ENCODE results near the gene EPS15.
"Not testable (repeated sequence)": the region's sequence is repeated elsewhere in the genome, so short reads cannot be mapped to it uniquely, and the experiment has no call there.

The EPS15 gene

DNA sequence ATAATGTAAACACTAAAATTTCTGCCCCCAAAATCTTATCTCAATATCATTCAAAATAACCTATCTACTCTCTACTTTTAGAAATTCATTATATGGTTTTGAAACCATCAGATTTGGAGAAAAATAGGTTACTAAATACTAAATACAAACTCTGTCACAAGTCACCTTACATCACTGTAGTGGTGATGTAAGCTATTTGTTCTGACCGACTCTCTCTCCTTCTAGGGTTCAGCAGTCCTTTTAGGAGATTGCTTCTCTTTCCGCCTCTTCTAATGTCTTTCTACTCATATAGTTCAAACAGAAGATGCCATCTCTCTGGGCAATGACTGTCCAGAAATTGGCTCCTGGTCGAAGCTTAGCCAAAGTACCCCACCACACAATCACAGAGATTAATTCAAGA, 93.1 kb downstream of the EPS15 start:
- no peak for DNase-seq (ENCODE audit: low read depth in 2 of 2)

GRCh38 chr1:51425273-51425672, 93.8 kb downstream of the EPS15 start:
- no peak for DNase-seq (ENCODE audit: low read depth in 2 of 2)

DNA sequence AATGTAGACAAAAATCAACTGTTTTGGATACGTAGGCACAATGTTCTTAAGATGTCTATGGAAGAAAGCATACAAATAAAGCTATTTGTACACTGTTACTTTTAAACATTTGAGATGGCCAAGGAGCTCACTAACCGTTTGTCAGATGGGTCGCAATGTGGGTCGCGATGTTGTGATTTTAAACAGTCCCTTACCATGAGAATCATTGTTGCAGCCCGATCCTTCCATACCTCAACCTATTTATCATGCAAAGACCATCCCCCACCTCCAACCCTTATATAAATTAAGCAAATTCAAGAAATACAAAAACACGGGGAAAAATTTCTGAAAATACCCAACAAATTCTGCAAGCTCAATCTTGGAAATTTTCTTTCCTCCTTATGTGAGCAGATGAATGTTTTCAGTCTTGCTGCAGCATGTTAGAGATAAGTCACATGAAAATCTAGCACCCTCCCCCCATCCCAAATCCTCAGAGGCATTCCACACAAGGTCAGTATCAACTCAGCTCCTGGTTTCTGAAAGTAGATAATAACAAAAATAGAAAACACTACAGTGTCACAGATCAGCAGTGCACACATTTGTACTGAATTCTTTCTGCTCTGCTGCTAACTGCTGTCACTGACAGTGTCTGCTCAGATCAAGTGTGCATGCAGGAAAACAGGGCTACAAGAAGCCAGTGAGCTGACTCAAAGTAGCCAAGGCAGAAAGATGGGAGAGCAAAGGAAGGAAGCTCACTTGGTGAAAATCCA, 95.8 kb downstream of the EPS15 start:
- no peak for DNase-seq (ENCODE audit: low read depth in 2 of 2)

GRCh38 chr1:51422367-51423072, 96.5 kb downstream of the EPS15 start:
- DNase-seq (ENCODE audit: low read depth in 2 of 2), result no peak

GRCh38 chr1:51421964-51422363, 97.1 kb downstream of the EPS15 start:
- no peak for DNase-seq (ENCODE audit: low read depth in 2 of 2)

DNA sequence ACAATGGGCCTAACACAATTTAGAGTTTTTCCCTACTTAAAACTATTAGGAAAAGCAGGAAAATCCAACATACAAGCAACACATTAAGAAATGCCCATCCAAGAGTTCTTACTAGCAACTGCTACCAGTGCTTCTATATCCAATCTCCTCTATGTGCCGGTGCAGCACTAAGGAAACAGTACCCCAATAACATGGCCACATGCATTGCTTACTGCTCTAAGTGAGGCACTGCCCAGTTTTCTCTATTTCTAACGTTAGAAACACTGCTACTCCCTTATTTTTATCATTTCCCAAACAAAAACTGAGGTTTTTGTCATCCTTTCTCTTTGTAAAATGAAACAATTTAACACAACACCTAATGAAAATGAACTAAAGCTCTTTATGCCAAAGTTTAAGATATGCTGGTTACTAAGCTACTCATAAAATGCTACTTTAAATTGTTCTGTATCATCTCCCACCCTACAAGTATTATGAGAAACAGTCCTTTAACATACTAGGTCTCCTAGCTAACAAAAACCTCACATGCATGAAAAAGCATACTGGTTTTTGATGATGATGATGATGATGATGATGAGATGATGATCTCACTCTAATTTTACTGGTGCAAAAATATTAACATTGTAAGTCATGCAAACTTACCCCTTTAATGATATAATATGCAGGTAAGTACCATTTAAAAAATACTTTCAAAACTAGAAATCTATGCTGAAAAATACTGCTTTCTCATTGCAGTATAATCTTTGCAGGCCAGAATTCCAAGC, 98.0 kb downstream of the EPS15 start:
- DNase-seq (ENCODE audit: low read depth in 2 of 2), result no peak

DNA sequence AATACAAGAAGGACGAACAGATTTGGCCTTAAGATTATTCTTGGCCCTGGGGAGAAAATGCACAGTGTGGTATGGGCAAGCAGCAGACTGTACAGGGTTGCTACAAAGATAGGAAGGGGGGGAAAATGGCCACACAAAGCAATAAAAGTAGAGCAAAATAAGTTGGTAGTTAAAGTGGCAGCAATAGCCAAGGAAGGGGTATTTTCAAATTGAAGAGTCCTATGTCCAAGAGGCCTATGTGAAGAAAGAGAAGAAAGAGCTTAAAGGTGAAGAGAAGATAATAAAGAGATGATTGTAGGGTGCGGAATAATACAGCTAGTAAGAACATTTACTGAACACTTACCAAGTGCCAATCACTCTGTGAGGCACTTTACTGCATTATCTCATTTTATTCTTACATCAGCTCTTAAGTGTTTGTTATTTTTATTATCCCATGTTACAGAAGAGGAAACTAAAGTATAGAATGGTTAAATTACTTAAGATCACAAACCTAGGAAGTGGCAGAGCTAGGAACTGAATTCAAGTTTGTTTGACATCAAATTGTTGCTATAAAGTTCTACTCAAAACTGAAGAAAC, 100.6 kb downstream of the EPS15 start:
- no peak for DNase-seq (ENCODE audit: low read depth in 2 of 2)

- DNase-seq (ENCODE audit: low read depth in 2 of 2), result no peak
Measured at GRCh38 chr1:51417496-51418383, 101.3 kb downstream of the EPS15 start.

DNA sequence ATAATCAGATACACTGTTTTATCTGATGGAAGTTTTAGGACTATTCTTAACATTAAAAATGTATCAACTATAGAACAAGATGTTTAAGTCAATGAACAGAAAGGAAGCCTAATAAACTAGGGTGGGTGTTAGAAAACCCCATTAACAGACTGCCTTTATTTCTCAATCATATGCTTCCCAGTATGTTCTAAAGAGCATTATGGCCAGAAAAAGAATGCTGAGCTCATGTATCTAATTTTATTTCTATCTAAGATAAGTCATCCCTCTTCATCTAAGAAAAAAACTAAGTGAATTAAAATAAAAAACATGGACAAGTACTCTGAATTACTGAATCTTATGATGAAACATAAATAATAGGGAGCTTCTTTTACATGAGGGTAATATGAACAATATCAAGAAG, 102.2 kb downstream of the EPS15 start:
- no peak for DNase-seq (ENCODE audit: low read depth in 2 of 2)

DNA sequence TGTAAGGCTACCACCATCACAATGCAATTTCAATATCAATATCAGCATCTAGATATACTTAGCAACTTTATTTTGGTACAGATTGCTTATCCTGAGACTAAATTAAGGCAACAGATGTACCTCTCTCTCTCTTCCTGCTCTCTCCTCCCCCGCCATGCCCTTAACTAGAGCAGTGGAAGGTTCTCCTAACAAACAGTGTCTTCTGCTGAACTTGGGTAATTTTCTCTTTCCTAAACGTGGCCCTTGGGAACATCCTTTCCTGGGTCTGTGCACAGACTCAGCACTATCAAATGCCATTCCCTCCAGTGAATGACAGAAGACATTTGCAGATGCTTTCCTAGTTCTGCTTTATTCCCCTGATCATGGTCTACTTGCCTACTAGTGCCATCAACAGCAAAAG, 103.1 kb downstream of the EPS15 start:
- DNase-seq (ENCODE audit: low read depth in 2 of 2), result no peak

DNA sequence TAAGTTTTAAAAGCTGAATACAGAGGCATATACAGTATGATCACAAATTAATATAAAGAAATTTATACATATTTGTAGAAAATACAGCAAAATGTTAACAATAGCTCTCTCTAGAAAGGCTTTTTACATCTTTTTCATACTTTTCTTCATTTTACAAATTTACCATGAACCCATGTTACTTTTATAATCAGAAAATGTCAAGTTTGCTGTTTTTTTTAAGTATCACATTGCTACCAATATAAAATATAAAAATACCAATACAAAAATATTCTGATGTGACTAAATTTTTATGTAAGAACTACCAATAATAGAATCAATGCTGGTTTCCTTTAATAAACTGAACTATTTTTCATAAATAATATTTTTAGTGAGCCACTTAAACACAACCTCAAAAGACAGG, 104.3 kb downstream of the EPS15 start:
- DNase-seq (ENCODE audit: low read depth in 2 of 2), result no peak

DNA sequence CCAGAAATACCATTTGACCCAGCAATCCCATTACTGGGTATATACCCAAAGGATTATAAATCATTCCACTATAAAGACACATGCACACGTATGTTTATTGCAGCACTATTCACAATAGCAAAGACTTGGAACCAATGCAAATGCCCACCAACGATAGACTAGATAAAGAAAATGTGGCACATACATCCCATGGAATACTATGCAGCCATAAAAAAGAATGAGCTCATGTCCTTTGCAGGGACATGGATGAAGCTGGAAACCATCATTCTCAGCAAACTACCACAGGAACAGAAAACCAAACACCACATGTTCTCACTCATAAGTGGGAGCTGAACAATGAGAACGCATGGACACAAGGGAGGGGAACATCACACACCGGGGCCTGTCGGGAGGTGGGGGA, 107.2 kb downstream of the EPS15 start:
- DNase-seq (ENCODE audit: low read depth in 2 of 2), result not testable (repeated sequence)

DNA sequence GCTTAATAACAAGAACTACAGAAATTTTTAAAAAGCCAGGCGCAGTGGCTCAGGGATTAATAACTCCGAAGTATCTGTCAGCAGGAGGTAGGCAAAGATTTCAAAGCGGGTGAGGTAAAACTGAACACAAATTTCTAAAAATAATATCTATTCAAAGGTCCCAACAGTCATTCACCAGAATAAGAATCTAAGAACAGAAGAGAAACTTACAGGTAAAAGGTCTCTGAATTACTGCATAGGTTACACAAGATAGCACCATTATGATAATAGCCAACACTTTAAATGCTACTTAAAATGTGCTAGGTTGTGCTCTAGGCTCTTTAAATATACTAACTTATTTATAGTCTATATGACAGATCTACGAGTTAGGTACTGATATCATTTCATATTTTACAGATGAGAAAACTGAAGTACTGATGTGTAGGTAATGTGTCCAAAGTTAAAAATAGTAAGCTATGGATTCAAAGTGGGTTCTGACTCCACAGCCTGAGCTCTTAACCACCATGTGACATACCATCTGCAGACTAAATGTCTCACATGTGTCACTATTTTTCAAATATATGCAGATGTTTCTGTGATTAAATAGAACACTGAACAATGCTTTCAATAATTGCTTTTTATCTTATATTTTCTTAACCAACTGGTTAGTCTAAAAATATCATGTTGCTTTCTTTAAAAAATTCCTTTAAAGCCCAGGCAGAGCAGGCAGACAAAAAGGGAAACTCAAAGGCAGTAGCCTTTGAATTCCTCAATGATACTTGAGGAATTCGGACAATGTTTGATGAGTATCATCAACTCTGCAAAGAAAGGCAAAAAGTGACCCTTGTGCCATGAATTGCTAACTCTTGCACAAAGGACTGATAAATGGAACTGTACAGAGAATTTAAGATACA, 108.3 kb downstream of the EPS15 start:
- DNase-seq (ENCODE audit: low read depth in 2 of 2), result no peak

DNA sequence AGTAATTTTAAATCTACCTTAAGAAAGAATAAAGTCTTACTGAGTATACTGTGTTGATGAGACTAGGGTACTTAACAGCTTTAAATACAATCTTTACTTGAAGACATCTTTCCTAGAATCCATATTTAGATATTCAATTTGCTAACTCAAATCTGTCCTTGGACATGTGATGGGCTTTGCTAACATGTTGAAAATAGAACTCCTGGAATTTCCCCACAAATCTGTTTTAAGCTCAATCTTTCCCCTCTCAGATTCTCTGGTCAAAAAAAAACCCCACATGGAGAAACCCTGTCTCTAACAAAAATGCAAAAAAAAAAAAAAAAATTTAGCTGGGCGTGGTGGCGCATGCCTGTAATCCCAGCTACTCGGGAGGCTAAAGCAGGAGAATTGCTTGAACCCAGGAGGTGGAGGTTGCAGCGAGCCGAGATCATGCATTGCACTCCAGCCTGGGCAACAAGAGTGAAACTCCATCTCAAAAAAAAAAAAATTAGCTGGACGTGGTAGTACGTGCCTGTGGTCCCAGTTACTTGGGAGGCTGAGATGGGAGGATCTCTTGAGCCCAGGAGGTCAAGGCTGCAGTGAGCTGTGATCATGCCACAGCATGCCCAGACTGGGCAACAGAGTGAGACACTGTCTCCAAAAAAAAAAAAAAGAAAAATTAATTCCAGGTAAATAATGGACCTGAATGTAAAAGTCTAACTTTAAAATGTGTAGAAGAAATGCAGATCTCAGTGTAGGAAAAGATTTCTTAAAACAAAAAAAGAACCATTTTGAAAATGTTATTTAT, 109.1 kb downstream of the EPS15 start:
- DNase-seq (ENCODE audit: low read depth in 2 of 2), result not testable (repeated sequence)

DNA sequence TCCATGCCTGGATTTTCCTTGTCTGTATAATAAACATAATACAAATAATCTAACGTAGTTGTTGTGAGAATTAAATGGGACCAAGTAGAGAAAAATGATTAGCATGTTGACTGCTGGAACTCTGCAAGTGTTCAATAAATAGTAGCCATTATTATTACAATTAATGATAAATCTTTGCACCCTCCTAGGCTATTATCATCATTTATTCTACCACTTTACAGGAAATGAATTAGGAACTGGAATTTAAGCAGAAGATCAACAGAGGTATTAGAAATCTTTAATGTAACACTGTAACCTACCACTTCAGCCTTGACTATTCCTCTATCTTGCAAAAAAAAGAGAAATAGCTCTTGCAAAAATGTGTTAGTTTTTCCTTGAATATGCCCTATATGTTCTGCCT, 126.8 kb downstream of the EPS15 start:
- no peak for DNase-seq (ENCODE audit: low read depth in 2 of 2)

DNA sequence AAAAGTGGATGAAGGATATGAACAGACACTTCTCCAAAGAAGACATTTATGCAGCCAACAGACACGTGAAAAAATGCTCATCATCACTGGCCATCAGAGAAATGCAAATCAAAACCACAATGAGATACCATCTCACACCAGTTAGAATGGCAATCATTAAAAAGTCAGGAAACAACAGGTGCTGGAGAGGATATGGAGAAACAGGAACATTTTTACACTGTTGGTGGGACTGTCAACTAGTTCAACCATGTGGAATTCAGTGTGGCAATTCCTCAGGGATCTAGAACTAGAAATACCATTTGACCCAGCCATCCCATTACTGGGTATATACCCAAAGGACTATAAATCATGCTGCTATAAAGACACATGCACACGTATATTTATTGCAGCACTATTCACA, 128.4 kb downstream of the EPS15 start:
- DNase-seq (ENCODE audit: low read depth in 2 of 2), result not testable (repeated sequence)

DNA sequence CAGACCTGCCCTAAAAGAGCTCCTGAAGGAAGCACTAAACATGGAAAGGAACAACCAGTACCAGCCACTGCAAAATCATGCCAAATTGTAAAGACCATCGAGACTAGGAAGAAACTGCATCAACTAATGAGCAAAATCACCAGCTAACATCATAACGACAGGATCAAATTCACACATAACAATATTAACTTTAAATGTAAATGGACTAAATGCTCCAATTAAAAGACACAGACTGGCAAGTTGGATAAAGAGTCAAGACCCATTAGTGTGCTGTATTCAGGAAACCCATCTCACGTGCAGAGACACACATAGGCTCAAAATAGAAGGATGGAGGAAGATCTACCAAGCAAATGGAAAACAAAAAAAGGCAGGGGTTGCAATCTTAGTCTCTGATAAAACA, 131.8 kb downstream of the EPS15 start:
- DNase-seq (ENCODE audit: low read depth in 2 of 2), result not testable (repeated sequence)

DNA sequence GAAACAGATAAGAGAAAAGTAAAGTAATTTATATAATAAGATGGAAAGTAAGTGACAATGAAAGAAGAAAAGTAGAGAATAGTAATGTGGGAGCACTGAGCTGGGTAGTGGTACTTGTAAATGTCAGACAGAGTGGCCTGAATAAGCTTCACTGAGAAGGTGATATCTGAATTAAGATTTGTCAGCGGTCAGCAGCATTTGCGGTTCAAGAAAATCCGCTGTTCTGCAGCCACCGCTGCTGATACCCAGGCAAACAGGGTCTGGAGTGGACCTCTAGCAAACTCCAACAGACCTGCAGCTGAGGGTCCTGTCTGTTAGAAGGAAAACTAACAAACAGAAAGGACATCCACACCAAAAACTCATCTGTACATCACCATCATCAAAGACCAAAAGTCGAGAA, 132.8 kb downstream of the EPS15 start:
- DNase-seq (ENCODE audit: low read depth in 2 of 2), result not testable (repeated sequence)

DNA sequence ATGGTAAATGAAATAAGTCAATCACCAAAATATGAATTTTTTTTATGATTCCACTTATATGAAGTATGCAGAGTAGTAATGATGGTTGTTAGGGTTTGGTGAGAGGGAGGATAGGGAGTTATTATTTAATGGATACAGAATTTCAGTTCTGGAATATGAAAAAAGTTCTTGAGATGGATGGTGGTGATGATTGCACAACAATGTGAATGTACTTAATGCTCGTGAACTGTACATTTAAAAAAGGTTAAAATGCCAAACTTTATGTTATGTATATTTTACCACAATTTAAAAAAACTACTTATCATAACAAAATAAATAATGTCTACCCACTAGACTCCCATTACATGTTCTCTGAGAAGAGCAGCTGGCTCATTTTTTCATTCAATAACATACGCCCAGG, 133.3 kb downstream of the EPS15 start:
- no peak for DNase-seq (ENCODE audit: low read depth in 2 of 2)

DNA sequence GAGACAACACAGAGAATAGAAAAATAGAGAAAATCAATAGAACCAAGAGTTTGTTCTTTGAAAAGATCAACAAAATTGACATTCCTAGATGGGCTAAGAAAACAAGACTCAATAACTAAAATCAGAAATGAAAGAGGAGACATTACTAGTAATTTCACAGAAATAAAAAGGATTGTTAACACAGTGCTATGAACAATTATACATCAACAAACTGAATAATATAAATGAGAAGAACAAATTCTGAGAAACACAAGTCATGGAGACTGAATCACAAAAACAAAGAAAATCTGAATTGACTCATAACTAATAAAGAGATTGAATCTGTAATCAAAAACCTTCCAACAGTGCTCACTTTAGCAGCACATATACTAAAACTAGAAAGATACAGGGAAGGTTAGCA, 137.1 kb downstream of the EPS15 start:
- DNase-seq (ENCODE audit: low read depth in 2 of 2), result no peak
